Measurements from ENCODE around the gene CBLB.

Gene CBLB

GRCh38 chr3:105793040-105793439, 75.8 kb downstream of the CBLB start:
- Histone ChIP-seq H3K4me3 (ENCODE audit: insufficient read depth, low read depth, low read length) (no peak overlapping the region), H3K4me1 (ENCODE audit: control insufficient read depth, insufficient read depth, low read length) (peaks cover 4% of the 10 kb centered on the region), H3K9me3 (ENCODE audit: control insufficient read depth, low read length) (no peaks in the 10 kb centered on the region), H3K27me3 (ENCODE audit: control insufficient read depth, insufficient read depth, low read length, poor library complexity, severe bottlenecking) (no peaks in the 10 kb centered on the region), H3K36me3 (ENCODE audit: control insufficient read depth, insufficient read depth, low read length) (no peaks in the 10 kb centered on the region), H3K27ac (ENCODE audit: insufficient read depth, low read depth, low read length, poor library complexity, severe bottlenecking) (no peak overlapping the region)
- WGBS, 2 experiments: 94 to 96% methylated on average over 2 of the region's 2 CpGs

- Histone ChIP-seq H3K27me3 (ENCODE audit: control insufficient read depth, insufficient read depth, low read length, poor library complexity, severe bottlenecking) (no peaks in the 10 kb centered on the region), H3K9me3 (ENCODE audit: control insufficient read depth, low read length) (no peaks in the 10 kb centered on the region), H3K4me1 (ENCODE audit: control insufficient read depth, insufficient read depth, low read length) (peaks cover 4% of the 10 kb centered on the region), H3K4me3 (ENCODE audit: insufficient read depth, low read depth, low read length) (no peak overlapping the region), H3K36me3 (ENCODE audit: control insufficient read depth, insufficient read depth, low read length) (no peaks in the 10 kb centered on the region), H3K27ac (ENCODE audit: insufficient read depth, low read depth, low read length, poor library complexity, severe bottlenecking) (no peak overlapping the region)
- WGBS, 2 experiments: 92 to 93% methylated on average over 5 of the region's 6 CpGs
Measured at GRCh38 chr3:105791919-105792786, 76.7 kb downstream of the CBLB start.

- H3K9me3 ChIP-seq (ENCODE audit: control insufficient read depth, low read length): no peaks in the 10 kb centered on the region
- 94 to 96% methylated on average over 3 to 4 of the region's 4 CpGs for WGBS, 2 experiments
- no peaks in the 10 kb centered on the region for H3K36me3 ChIP-seq (ENCODE audit: control insufficient read depth, insufficient read depth, low read length)
- peaks cover 4% of the 10 kb centered on the region for H3K4me1 ChIP-seq (ENCODE audit: control insufficient read depth, insufficient read depth, low read length)
- H3K27ac ChIP-seq (ENCODE audit: insufficient read depth, low read depth, low read length, poor library complexity, severe bottlenecking): no peak overlapping the region
- H3K27me3 ChIP-seq (ENCODE audit: control insufficient read depth, insufficient read depth, low read length, poor library complexity, severe bottlenecking): no peaks in the 10 kb centered on the region
- H3K4me3 ChIP-seq (ENCODE audit: insufficient read depth, low read depth, low read length): no peak overlapping the region
Measured at GRCh38 chr3:105791131-105791530, 77.7 kb downstream of the CBLB start.

GRCh38 chr3:105790534-105790933, 78.3 kb downstream of the CBLB start:
- Histone ChIP-seq H3K4me1 (ENCODE audit: control insufficient read depth, insufficient read depth, low read length) (peaks cover 4% of the 10 kb centered on the region), H3K27me3 (ENCODE audit: control insufficient read depth, insufficient read depth, low read length, poor library complexity, severe bottlenecking) (no peaks in the 10 kb centered on the region), H3K27ac (ENCODE audit: insufficient read depth, low read depth, low read length, poor library complexity, severe bottlenecking) (no peak overlapping the region), H3K4me3 (ENCODE audit: insufficient read depth, low read depth, low read length) (no peak overlapping the region), H3K9me3 (ENCODE audit: control insufficient read depth, low read length) (no peaks in the 10 kb centered on the region), H3K36me3 (ENCODE audit: control insufficient read depth, insufficient read depth, low read length) (no peaks in the 10 kb centered on the region)
- WGBS, 2 experiments: 89 to 100% methylated on average over 2 of the region's 2 CpGs

DNA sequence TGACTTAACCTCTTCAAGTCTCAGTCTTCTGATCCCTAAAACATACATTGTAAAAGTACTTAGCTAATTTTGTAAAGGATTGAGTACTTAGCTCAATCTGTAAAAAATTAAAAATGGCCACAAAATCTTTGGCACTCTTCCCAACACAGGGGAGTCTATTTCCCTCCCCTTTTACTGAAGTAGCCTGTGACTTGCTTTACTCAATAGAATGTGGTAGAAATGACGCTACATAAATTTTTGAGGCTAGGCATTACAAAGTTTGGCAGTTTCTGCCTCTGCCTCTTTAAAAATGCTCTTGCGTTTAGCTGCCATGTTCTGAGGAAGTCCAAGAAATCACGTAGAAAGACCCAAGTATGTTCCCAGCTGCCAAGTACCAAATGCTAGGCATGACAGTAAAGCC, 80.2 kb downstream of the CBLB start:
- no peak overlapping the region for H3K27ac ChIP-seq (ENCODE audit: insufficient read depth, low read depth, low read length, poor library complexity, severe bottlenecking)
- no peaks in the 10 kb centered on the region for H3K36me3 ChIP-seq (ENCODE audit: control insufficient read depth, insufficient read depth, low read length)
- no peaks in the 10 kb centered on the region for H3K27me3 ChIP-seq (ENCODE audit: control insufficient read depth, insufficient read depth, low read length, poor library complexity, severe bottlenecking)
- H3K4me1 ChIP-seq (ENCODE audit: control insufficient read depth, insufficient read depth, low read length): peaks cover 4% of the 10 kb centered on the region
- no peak overlapping the region for H3K4me3 ChIP-seq (ENCODE audit: insufficient read depth, low read depth, low read length)
- H3K9me3 ChIP-seq (ENCODE audit: control insufficient read depth, low read length): no peaks in the 10 kb centered on the region
- 93 to 95% methylated on average over 3 of the region's 3 CpGs for WGBS, 2 experiments

GRCh38 chr3:105787453-105787852, 81.4 kb downstream of the CBLB start:
- peaks cover 4% of the 10 kb centered on the region for H3K4me1 ChIP-seq (ENCODE audit: control insufficient read depth, insufficient read depth, low read length)
- no peaks in the 10 kb centered on the region for H3K27me3 ChIP-seq (ENCODE audit: control insufficient read depth, insufficient read depth, low read length, poor library complexity, severe bottlenecking)
- no peaks in the 10 kb centered on the region for H3K36me3 ChIP-seq (ENCODE audit: control insufficient read depth, insufficient read depth, low read length)
- WGBS, 2 experiments: 92 to 95% methylated on average over 2 of the region's 2 CpGs
- no peak overlapping the region for H3K4me3 ChIP-seq (ENCODE audit: insufficient read depth, low read depth, low read length)
- H3K9me3 ChIP-seq (ENCODE audit: control insufficient read depth, low read length): no peaks in the 10 kb centered on the region
- H3K27ac ChIP-seq (ENCODE audit: insufficient read depth, low read depth, low read length, poor library complexity, severe bottlenecking): peak overlapping the region; percentile 5

DNA sequence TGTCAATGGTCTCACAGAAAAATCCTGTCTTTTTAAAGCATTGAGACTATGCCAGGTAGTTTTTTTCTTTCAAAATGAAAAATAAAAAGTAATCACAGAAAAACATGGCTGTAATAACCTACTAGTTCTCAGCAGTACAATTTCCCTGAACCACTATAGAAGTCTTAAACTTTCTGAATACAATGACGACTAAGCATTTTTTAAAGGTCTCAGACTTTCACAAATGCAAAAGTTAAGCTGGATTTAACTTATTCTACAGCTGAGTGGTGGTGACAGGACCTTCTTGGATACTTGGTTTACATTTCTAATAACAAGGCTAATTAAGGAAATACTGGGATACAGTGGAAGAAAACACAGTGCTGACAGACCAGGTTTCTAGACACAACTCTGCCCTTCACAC, 81.8 kb downstream of the CBLB start:
- no peak overlapping the region for H3K27ac ChIP-seq (ENCODE audit: insufficient read depth, low read depth, low read length, poor library complexity, severe bottlenecking)
- 85 to 100% methylated on average over 1 of the region's 1 CpG for WGBS, 2 experiments
- peaks cover 4% of the 10 kb centered on the region for H3K4me1 ChIP-seq (ENCODE audit: control insufficient read depth, insufficient read depth, low read length)

DNA sequence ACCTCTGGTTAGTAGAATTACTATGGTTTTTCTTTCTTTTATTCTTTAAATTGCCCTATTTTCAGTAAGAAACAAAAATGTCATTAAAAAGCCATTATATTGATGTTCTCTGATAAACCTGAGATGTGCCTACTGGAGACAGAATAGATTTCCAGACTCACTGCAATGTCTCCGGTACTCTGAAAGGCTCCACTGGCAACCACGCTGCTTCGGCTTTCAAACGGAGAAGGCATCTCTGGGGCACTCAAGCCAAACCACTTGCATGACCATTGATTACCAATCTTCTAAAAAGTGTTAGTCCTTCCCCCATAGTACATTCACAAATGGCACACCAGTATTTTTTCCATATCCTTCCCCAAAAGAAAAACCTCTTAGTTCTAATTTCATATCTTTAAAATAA, 82.6 kb downstream of the CBLB start:
- no peaks in the 10 kb centered on the region for H3K9me3 ChIP-seq (ENCODE audit: control insufficient read depth, low read length)
- no peak overlapping the region for H3K4me3 ChIP-seq (ENCODE audit: insufficient read depth, low read depth, low read length)
- H3K27ac ChIP-seq (ENCODE audit: insufficient read depth, low read depth, low read length, poor library complexity, severe bottlenecking): no peak overlapping the region
- no peaks in the 10 kb centered on the region for H3K27me3 ChIP-seq (ENCODE audit: control insufficient read depth, insufficient read depth, low read length, poor library complexity, severe bottlenecking)
- 90 to 94% methylated on average over 4 of the region's 4 CpGs for WGBS, 2 experiments
- H3K4me1 ChIP-seq (ENCODE audit: control insufficient read depth, insufficient read depth, low read length): peaks cover 4% of the 10 kb centered on the region
- H3K36me3 ChIP-seq (ENCODE audit: control insufficient read depth, insufficient read depth, low read length): no peaks in the 10 kb centered on the region

More for the DNA sequence above, 81.8 kb downstream of the CBLB start:
- Histone ChIP-seq H3K27me3 (ENCODE audit: control insufficient read depth, insufficient read depth, low read length, poor library complexity, severe bottlenecking) (no peaks in the 10 kb centered on the region), H3K9me3 (ENCODE audit: control insufficient read depth, low read length) (no peaks in the 10 kb centered on the region), H3K36me3 (ENCODE audit: control insufficient read depth, insufficient read depth, low read length) (no peaks in the 10 kb centered on the region), H3K4me3 (ENCODE audit: insufficient read depth, low read depth, low read length) (no peak overlapping the region)

- no peak overlapping the region for H3K4me3 ChIP-seq (ENCODE audit: insufficient read depth, low read depth, low read length)
- H3K27ac ChIP-seq (ENCODE audit: insufficient read depth, low read depth, low read length, poor library complexity, severe bottlenecking): no peak overlapping the region
- no peaks in the 10 kb centered on the region for H3K9me3 ChIP-seq (ENCODE audit: control insufficient read depth, low read length)
- H3K27me3 ChIP-seq (ENCODE audit: control insufficient read depth, insufficient read depth, low read length, poor library complexity, severe bottlenecking): no peaks in the 10 kb centered on the region
- WGBS, 2 experiments: 55 to 91% methylated on average over 1 to 2 of the region's 3 CpGs
- no peaks in the 10 kb centered on the region for H3K36me3 ChIP-seq (ENCODE audit: control insufficient read depth, insufficient read depth, low read length)
- H3K4me1 ChIP-seq (ENCODE audit: control insufficient read depth, insufficient read depth, low read length): peaks cover 4% of the 10 kb centered on the region
Measured at GRCh38 chr3:105785803-105786202, 83.0 kb downstream of the CBLB start.

DNA sequence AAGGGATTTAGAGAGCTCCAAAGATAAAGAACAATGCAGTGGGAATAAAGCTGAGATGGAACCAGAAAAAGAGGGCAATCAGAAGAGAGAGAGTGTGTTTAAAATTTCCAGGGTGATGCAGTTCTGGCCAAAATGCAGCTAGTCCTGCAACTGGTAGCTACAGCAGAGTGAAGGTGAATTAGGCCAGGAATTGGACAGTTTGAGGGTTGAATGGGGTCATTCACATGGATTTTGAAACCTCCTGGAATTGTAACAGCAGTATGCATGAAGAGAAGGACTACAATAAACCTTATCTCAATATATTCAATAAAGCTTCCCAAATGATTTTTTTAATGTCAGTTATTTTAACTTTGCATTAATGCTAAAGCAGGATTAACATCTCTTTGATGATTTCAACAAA, 85.2 kb downstream of the CBLB start:
- H3K9me3 ChIP-seq (ENCODE audit: control insufficient read depth, low read length): no peaks in the 10 kb centered on the region
- H3K27me3 ChIP-seq (ENCODE audit: control insufficient read depth, insufficient read depth, low read length, poor library complexity, severe bottlenecking): no peaks in the 10 kb centered on the region
- no peak overlapping the region for H3K27ac ChIP-seq (ENCODE audit: insufficient read depth, low read depth, low read length, poor library complexity, severe bottlenecking)
- H3K4me1 ChIP-seq (ENCODE audit: control insufficient read depth, insufficient read depth, low read length): no peaks in the 10 kb centered on the region
- H3K36me3 ChIP-seq (ENCODE audit: control insufficient read depth, insufficient read depth, low read length): no peaks in the 10 kb centered on the region
- H3K4me3 ChIP-seq (ENCODE audit: insufficient read depth, low read depth, low read length): no peak overlapping the region
